Body of pancreas (tissue), 4 donors: ENCODE results near the gene SUMO3.

Experiments used
- CTCF ChIP-seq, 7 experiments: fragments of 450-650 bp in 4 of 7; fragments of 200-600 bp in 3 of 7; sonication (generic) in 3 of 7; IDR thresholded peaks; one replicate each; pipeline ENCODE4 v1.5.1; 2016 to 2019; ENCODE audit warnings: antibody characterized with exemption in 7 of 7
- POLR2A ChIP-seq, 3 donors: fragments of 450-650 bp; IDR thresholded peaks; one replicate each; pipeline ENCODE4 v1.6.1; 2016; ENCODE audit warnings: antibody characterized with exemption in 3 of 3, mild to moderate bottlenecking in 2 of 3

- TF ChIP-seq POLR2A (IDR thresholded peaks at IDR 0.05) (no peak), CTCF (IDR thresholded peaks at IDR 0.05) (no peak)
These were observed 17.2 kb upstream of the SUMO3 start for GRCh38 chr21:44834951-44835646.
